KMS-11 (cell line): Measurements from ENCODE around the gene MRPL57.
"Not testable (repeated sequence)": the region's sequence is repeated elsewhere in the genome, so short reads cannot be mapped to it uniquely, and the experiment has no call there.

Source experiments
- H2AFZ ChIP-seq: fragments of 200-600 bp; sonication (generic); 2 replicates; pipeline ENCODE4 v1.6.1; 2016; ENCODE audit warnings: antibody characterized with exemption, mixed run types, low read depth
- H3K27ac ChIP-seq: fragments of 200-600 bp; sonication (generic); 2 replicates; pipeline ENCODE4 v1.6.1; 2016; ENCODE audit warnings: mild to moderate bottlenecking, mixed run types
- H3K27me3 ChIP-seq: fragments of 200-600 bp; sonication (generic); 2 replicates; pipeline ENCODE4 v1.6.1; 2017; ENCODE audit warnings: mild to moderate bottlenecking, low read depth, mixed run types, moderate library complexity; ENCODE audit not compliant: insufficient read depth
- H3K36me3 ChIP-seq: fragments of 200-600 bp; sonication (generic); 2 replicates; pipeline ENCODE4 v1.6.1; 2017; ENCODE audit warnings: mild to moderate bottlenecking, mixed run types; ENCODE audit not compliant: insufficient read depth
- H3K4me1 ChIP-seq: fragments of 200-600 bp; sonication (generic); 2 replicates; pipeline ENCODE4 v1.6.1; 2016; ENCODE audit warnings: mild to moderate bottlenecking, low read depth, mixed run types; ENCODE audit not compliant: poor library complexity, severe bottlenecking
- H3K4me2 ChIP-seq: fragments of 200-600 bp; sonication (generic); 2 replicates; pipeline ENCODE4 v1.7.0; 2016; ENCODE audit warnings: mild to moderate bottlenecking, mixed run types
- H3K4me3 ChIP-seq: fragments of 200-600 bp; sonication (generic); IDR thresholded peaks from 2 replicates; pipeline ENCODE4 v1.6.1; 2017; ENCODE audit warnings: low read depth, low read length, mixed read lengths; ENCODE audit not compliant: insufficient read depth
- H3K79me2 ChIP-seq: fragments of 200-600 bp; sonication (generic); 2 replicates; pipeline ENCODE4 v1.6.1; 2016; ENCODE audit warnings: low read depth, mixed run types; ENCODE audit not compliant: insufficient read depth
- H3K9ac ChIP-seq: fragments of 200-600 bp; sonication (generic); 2 replicates; pipeline ENCODE4 v1.6.1; 2016; ENCODE audit warnings: mild to moderate bottlenecking, mixed run types
- H4K20me1 ChIP-seq: fragments of 200-600 bp; sonication (generic); 2 replicates; pipeline ENCODE4 v1.6.1; 2016; ENCODE audit warnings: mild to moderate bottlenecking, mixed run types; ENCODE audit not compliant: insufficient read depth
- TF ChIP-seq, protein P1 (sequence below): fragments of 200-600 bp; sonication (generic); conservative IDR thresholded peaks from 2 replicates; pipeline ENCODE4 v1.6.1; 2017; ENCODE audit warnings: low read depth, mild to moderate bottlenecking, antibody characterized with exemption, low read length, moderate library complexity, mixed read lengths

MRPL57 gene

DNA sequence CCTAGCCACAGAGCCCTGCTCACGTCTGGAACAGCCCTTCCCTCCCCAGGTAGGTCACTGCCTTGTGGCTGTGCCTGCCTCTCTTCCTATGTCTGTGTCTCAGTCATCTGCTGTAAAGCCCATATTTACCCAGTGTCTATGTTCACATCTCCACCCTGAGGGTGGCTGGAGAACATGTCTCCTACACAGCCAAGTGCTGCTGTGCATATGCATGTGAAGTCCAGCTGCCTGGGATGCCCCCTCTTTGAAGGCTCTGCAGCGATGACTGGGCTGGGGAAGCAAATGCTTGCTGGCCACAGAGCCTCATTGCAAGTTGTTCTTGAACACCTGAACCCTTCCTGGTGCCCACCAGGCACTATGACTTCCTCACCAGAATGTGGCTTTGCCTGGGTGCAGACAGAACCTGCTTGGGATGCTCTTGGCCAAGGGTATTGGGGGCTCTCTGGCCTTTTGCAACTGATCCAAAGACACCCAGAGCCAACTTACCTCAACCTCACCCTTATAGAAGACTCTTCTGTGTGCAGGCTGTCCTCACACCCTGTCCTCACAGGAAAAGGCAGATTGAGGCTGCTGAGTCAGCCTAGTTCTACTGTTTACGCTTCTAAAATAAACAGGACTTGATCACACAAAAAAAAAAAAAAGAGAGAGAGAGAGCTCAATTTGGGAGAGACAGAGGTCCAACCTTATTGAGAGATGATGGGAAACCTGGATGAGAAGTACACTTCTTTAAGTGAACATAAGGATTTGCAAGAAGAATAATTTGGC is 26.5 kb downstream of the MRPL57 start:
- H3K27ac ChIP-seq: no peak overlapping the region
- no peaks in the 10 kb centered on the region for H3K4me1 ChIP-seq
- H3K79me2 ChIP-seq: no peaks in the 10 kb centered on the region
- no peaks in the 10 kb centered on the region for H3K27me3 ChIP-seq
- H2AFZ ChIP-seq: no peak overlapping the region
- H4K20me1 ChIP-seq: no peaks in the 10 kb centered on the region
- no peak overlapping the region for H3K4me2 ChIP-seq
- no peak overlapping the region for H3K9ac ChIP-seq
- TF ChIP-seq, protein P1, sequence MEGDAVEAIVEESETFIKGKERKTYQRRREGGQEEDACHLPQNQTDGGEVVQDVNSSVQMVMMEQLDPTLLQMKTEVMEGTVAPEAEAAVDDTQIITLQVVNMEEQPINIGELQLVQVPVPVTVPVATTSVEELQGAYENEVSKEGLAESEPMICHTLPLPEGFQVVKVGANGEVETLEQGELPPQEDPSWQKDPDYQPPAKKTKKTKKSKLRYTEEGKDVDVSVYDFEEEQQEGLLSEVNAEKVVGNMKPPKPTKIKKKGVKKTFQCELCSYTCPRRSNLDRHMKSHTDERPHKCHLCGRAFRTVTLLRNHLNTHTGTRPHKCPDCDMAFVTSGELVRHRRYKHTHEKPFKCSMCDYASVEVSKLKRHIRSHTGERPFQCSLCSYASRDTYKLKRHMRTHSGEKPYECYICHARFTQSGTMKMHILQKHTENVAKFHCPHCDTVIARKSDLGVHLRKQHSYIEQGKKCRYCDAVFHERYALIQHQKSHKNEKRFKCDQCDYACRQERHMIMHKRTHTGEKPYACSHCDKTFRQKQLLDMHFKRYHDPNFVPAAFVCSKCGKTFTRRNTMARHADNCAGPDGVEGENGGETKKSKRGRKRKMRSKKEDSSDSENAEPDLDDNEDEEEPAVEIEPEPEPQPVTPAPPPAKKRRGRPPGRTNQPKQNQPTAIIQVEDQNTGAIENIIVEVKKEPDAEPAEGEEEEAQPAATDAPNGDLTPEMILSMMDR: no peak
- H3K36me3 ChIP-seq: no peaks in the 10 kb centered on the region
- H3K4me3 ChIP-seq: no peak overlapping the region

DNA sequence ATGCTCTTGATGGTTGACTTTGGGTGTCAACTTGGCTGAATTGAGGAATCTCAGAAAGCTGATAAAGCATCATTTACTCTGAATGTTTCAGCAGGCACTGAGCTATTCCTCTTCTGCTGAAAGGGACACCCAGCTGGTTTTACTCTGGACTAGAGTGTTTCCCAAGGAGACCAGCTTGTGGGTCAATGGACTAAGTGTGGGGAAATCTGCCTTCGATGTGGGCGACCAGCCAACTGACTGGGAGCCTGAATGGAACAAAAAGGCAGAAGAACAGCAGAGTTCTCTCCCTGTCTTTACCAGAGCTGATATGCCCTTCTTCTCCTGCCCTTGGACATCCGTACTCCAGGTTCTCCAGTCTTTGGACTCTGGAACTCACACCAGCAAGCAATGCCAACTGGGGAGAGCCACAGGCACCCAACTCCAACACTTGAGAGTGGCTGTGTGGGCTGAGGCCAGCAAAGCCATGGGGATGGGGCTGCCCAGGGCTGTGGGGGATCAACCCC is 32.2 kb downstream of the MRPL57 start:
- H3K4me2 ChIP-seq: no peak overlapping the region
- no peak overlapping the region for H3K4me3 ChIP-seq
- no peak overlapping the region for H2AFZ ChIP-seq
- H3K79me2 ChIP-seq: no peaks in the 10 kb centered on the region
- TF ChIP-seq, protein P1: no peak
- H3K9ac ChIP-seq: no peak overlapping the region
- no peaks in the 10 kb centered on the region for H3K4me1 ChIP-seq
- H3K27me3 ChIP-seq: no peaks in the 10 kb centered on the region
- no peaks in the 10 kb centered on the region for H4K20me1 ChIP-seq
- no peaks in the 10 kb centered on the region for H3K36me3 ChIP-seq
- no peak overlapping the region for H3K27ac ChIP-seq

- no peaks in the 10 kb centered on the region for H3K79me2 ChIP-seq
- no peaks in the 10 kb centered on the region for H4K20me1 ChIP-seq
- H3K4me2 ChIP-seq: no peak overlapping the region
- no peak overlapping the region for H3K9ac ChIP-seq
- no peaks in the 10 kb centered on the region for H3K36me3 ChIP-seq
- H3K27me3 ChIP-seq: no peaks in the 10 kb centered on the region
- TF ChIP-seq, protein P1: no peak
- no peak overlapping the region for H3K27ac ChIP-seq
- H3K4me1 ChIP-seq: peaks cover 5% of the 10 kb centered on the region
- H2AFZ ChIP-seq: no peak overlapping the region
- H3K4me3 ChIP-seq: no peak overlapping the region
Measured at GRCh38 chr13:21212138-21212775, 35.8 kb downstream of the MRPL57 start.

DNA sequence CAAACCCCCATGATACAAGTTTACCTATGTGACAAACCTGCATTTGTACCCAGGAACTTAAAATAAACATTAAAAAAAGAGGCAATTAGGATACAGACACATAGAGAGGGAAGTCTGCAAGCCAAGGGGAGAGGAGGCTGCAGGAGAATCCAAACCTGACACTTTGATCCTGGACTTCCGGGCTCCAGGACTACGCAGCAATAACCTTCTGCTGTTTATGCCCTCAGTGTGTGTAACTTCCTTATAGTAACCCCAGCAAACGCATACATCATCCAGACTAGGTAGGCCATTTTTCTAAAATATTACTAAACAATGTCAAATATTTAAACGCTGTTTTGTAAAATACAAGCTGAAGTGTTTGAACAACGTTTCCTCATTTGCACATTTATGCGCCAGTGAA is 39.0 kb downstream of the MRPL57 start:
- H3K27me3 ChIP-seq, H3K27ac ChIP-seq, H4K20me1 ChIP-seq, H3K4me2 ChIP-seq, H2AFZ ChIP-seq, H3K4me3 ChIP-seq, H3K79me2 ChIP-seq, H3K36me3 ChIP-seq, H3K9ac ChIP-seq: not testable (repeated sequence)
- peaks cover 35% of the 10 kb centered on the region for H3K4me1 ChIP-seq

GRCh38 chr13:21216332-21216731 is 39.9 kb downstream of the MRPL57 start:
- Histone ChIP-seq H3K36me3 (no peaks in the 10 kb centered on the region), H3K27ac (no peak overlapping the region), H2AFZ (no peak overlapping the region), H3K27me3 (no peaks in the 10 kb centered on the region), H3K4me1 (peaks cover 36% of the 10 kb centered on the region), H3K79me2 (no peaks in the 10 kb centered on the region), H3K4me3 (no peak overlapping the region), H3K9ac (no peak overlapping the region), H3K4me2 (no peak overlapping the region), H4K20me1 (no peaks in the 10 kb centered on the region)
- TF ChIP-seq, protein P1: no peak
